ENCODE results near the gene FOXC2.

The FOXC2 gene

GRCh38 chr16:86591270-86591669, 24.6 kb downstream of the FOXC2 start:
- peak overlapping the region; percentile 95 to 97 for H3K27ac ChIP-seq
- no peak overlapping the region for H3K4me3 ChIP-seq
- DNase-seq: no peak
- no peaks in the 10 kb centered on the region for H3K27me3 ChIP-seq
- H3K36me3 ChIP-seq: peaks cover 0 to 5% (median 0%) of the 10 kb centered on the region in 3 donors
- TF ChIP-seq, protein P1, sequence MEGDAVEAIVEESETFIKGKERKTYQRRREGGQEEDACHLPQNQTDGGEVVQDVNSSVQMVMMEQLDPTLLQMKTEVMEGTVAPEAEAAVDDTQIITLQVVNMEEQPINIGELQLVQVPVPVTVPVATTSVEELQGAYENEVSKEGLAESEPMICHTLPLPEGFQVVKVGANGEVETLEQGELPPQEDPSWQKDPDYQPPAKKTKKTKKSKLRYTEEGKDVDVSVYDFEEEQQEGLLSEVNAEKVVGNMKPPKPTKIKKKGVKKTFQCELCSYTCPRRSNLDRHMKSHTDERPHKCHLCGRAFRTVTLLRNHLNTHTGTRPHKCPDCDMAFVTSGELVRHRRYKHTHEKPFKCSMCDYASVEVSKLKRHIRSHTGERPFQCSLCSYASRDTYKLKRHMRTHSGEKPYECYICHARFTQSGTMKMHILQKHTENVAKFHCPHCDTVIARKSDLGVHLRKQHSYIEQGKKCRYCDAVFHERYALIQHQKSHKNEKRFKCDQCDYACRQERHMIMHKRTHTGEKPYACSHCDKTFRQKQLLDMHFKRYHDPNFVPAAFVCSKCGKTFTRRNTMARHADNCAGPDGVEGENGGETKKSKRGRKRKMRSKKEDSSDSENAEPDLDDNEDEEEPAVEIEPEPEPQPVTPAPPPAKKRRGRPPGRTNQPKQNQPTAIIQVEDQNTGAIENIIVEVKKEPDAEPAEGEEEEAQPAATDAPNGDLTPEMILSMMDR (IDR thresholded peaks at IDR 0.05): no peak
- intact Hi-C loops (cut with DNase I; ENCODE audit: low total_unique reads): no loop called here
- H3K4me1 ChIP-seq: peaks cover 0 to 93% (median 62%) of the 10 kb centered on the region in 4 donors
- no peaks in the 10 kb centered on the region for H3K9me3 ChIP-seq

DNA sequence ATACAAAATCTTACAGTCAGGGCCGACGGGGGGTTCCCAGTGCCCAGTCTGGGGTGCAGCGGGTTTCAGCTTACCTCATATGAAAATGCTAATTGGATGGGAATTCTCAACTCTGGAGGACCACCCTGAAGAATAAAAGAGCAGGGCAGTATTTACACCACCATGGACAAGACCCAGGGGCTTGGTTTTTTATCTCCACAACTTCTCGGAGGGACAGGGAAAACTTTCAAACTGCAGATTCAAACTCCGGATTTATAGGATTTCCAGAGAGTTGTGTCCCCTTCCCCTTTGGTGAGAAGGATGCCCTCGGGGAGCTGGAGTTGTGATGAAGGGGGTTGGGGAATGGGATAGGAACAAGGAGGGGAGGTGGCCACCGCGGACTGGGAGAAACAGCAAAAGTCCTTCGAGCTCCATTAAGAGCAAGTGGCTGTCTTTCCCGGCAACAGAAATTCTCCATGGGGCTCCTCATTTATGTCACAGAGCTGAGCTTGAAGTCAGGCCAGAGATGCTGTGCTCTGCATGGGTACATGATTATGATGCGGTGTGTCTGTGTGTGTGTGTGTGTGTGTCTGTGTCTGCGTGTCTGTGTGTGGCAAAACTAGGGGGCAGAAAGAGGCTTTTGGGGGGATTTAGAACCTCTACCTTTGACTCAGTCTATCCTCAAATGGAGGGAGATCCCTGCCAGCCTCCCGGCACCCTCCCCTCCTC, 27.4 kb downstream of the FOXC2 start:
- Histone ChIP-seq H3K36me3 (no peaks in the 10 kb centered on the region), H3K4me3 (no peak overlapping the region), H3K27me3 (no peaks in the 10 kb centered on the region), H3K4me1 (peaks cover 0 to 94% (median 57%) of the 10 kb centered on the region in 4 donors), H3K27ac (peak overlapping the region; percentile 72 to 80), H3K9me3 (no peaks in the 10 kb centered on the region)
- TF ChIP-seq, protein P1 (IDR thresholded peaks at IDR 0.05): no peak
- intact Hi-C loops (cut with DNase I; ENCODE audit: low total_unique reads): no loop called here
- peak in 1 of 2 donors; percentile 46 for DNase-seq

DNA sequence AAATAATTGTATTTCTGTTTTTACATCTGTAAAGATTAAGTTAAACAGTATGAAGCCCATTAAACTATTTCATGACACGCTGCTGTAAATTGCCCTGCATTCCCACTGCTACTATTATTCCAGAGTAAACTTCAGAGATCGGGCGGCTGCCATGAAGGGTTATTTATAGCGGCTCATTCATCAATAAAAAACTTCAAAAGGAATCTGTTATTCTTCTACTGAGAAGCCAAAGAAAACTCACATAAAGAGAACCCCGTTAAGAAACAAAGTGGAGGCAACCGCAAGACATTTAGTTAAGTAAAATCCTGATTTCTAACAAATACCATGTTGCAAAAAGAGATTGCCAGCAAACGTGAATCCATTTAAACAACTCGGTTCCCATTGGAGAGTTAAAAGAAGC, 28.1 kb downstream of the FOXC2 start:
- no peaks in the 10 kb centered on the region for H3K9me3 ChIP-seq
- H3K4me1 ChIP-seq: peaks cover 0 to 94% (median 55%) of the 10 kb centered on the region in 4 donors
- no peaks in the 10 kb centered on the region for H3K27me3 ChIP-seq
- H3K4me3 ChIP-seq: no peak overlapping the region
- DNase-seq: peak in 1 of 2 donors; percentile 47
- TF ChIP-seq, protein P1 (IDR thresholded peaks at IDR 0.05): no peak
- intact Hi-C loops (cut with DNase I; ENCODE audit: low total_unique reads): no loop called here
- H3K27ac ChIP-seq: peak overlapping the region; percentile 72 to 80
- no peaks in the 10 kb centered on the region for H3K36me3 ChIP-seq

DNA sequence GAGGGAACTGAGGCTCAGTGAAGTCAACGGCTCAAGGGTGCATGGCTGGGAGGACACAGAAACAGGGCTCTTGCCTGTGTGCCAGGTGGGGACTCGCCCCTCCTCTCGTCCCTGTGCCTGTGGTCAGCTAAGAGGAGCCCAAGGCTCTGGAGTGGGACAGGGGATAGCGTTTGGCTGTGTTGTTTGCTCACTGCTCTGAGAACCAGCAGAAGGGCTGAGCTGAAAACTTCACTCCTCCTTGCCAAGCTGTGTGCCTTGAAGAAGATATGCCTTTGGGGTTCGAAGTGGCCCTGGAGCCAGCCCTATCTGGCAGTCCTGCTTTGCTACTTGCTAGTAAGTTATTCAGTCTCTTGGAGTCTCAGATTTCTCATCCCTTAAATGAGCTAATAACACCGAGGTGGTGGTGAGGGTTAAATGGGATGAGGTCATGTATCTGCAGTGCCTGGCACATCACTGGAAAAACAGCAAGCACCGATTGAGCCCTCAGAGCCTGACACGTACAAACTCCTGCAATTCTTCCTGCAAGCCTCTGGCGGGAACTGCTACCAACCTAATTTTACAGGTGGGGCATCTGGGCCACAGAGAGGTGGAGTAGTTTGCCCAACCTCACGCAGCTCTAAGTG, 29.5 kb downstream of the FOXC2 start:
- no peak overlapping the region for H3K4me3 ChIP-seq
- TF ChIP-seq, protein P1 (IDR thresholded peaks at IDR 0.05): no peak
- no peaks in the 10 kb centered on the region for H3K9me3 ChIP-seq
- H3K27me3 ChIP-seq: no peaks in the 10 kb centered on the region
- peak in 1 of 2 donors; percentile 60 for DNase-seq
- peak overlapping the region; percentile 72 to 80 for H3K27ac ChIP-seq
- intact Hi-C loops (cut with DNase I; ENCODE audit: low total_unique reads): no loop called here
- H3K4me1 ChIP-seq: peaks cover 0 to 94% (median 47%) of the 10 kb centered on the region in 4 donors
- no peaks in the 10 kb centered on the region for H3K36me3 ChIP-seq

GRCh38 chr16:86597126-86597879, 30.7 kb downstream of the FOXC2 start:
- H3K4me3 ChIP-seq: peak overlapping the region in 1 of 2 donors; percentile 34
- DNase-seq: peak in 1 of 2 donors; percentile 53
- peaks cover 0 to 100% (median 49%) of the 10 kb centered on the region in 4 donors for H3K4me1 ChIP-seq
- no peaks in the 10 kb centered on the region for H3K9me3 ChIP-seq
- TF ChIP-seq, protein P1 (IDR thresholded peaks at IDR 0.05): no peak
- H3K36me3 ChIP-seq: no peaks in the 10 kb centered on the region
- no peaks in the 10 kb centered on the region for H3K27me3 ChIP-seq
- intact Hi-C loops (cut with DNase I; ENCODE audit: low total_unique reads): no loop called here
- H3K27ac ChIP-seq: peak overlapping the region; percentile 72 to 80

Measured in tibial artery (tissue), 4 donors.